Measurements from ENCODE around the gene KIF20B. TPM values are rescaled to one million over a fixed set of nuclear protein-coding genes. Genes with fewer than 3 reads are reported as not detected.
A peak's percentile ranks its signal among the peaks of the same experiment; 100 is the strongest.

KIF20B gene
- total RNA-seq, 4 donors from 2014 or later, result 4.2 to 13.4 (median 8.6) TPM

GRCh38 chr10:89664203-89664602, 37.2 kb upstream of the KIF20B start:
- no peak overlapping the region for H3K27ac ChIP-seq
- H3K4me3 ChIP-seq, result no peak overlapping the region
- DNase-seq, result no peak
- H3K4me1 ChIP-seq, result peaks cover 0 to 13% (median 0%) of the 10 kb centered on the region in 3 donors
- H3K27me3 ChIP-seq, result no peaks in the 10 kb centered on the region
- intact Hi-C loops (cut with DNase I), result no loop called here
- 58% methylated on average over 3 of the region's 3 CpGs for WGBS, 2 donors
- no peak for TF ChIP-seq POLR2A (IDR thresholded peaks at IDR 0.05)
- TF ChIP-seq, protein P1, sequence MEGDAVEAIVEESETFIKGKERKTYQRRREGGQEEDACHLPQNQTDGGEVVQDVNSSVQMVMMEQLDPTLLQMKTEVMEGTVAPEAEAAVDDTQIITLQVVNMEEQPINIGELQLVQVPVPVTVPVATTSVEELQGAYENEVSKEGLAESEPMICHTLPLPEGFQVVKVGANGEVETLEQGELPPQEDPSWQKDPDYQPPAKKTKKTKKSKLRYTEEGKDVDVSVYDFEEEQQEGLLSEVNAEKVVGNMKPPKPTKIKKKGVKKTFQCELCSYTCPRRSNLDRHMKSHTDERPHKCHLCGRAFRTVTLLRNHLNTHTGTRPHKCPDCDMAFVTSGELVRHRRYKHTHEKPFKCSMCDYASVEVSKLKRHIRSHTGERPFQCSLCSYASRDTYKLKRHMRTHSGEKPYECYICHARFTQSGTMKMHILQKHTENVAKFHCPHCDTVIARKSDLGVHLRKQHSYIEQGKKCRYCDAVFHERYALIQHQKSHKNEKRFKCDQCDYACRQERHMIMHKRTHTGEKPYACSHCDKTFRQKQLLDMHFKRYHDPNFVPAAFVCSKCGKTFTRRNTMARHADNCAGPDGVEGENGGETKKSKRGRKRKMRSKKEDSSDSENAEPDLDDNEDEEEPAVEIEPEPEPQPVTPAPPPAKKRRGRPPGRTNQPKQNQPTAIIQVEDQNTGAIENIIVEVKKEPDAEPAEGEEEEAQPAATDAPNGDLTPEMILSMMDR (IDR thresholded peaks at IDR 0.05), result no peak
- H3K9me3 ChIP-seq, result no peaks in the 10 kb centered on the region
- no peaks in the 10 kb centered on the region for H3K36me3 ChIP-seq

- no peak overlapping the region for H3K4me3 ChIP-seq
- intact Hi-C loops (cut with DNase I), result no loop called here
- no peaks in the 10 kb centered on the region for H3K36me3 ChIP-seq
- H3K27ac ChIP-seq, result no peak overlapping the region
- DNase-seq, result no peak
- H3K27me3 ChIP-seq, result no peaks in the 10 kb centered on the region
- TF ChIP-seq POLR2A (IDR thresholded peaks at IDR 0.05), result no peak
- TF ChIP-seq, protein P1 (IDR thresholded peaks at IDR 0.05), result peak in 1 of 6 experiments; percentile 31
- no peaks in the 10 kb centered on the region for H3K9me3 ChIP-seq
- 31 to 78% methylated on average over 2 of the region's 2 CpGs for WGBS, 2 donors
- H3K4me1 ChIP-seq, result peaks cover 0 to 13% (median 0%) of the 10 kb centered on the region in 3 donors
Observed at GRCh38 chr10:89665302-89665701, 36.1 kb upstream of the KIF20B start.

- TF ChIP-seq POLR2A (IDR thresholded peaks at IDR 0.05), result no peak
- TF ChIP-seq, protein P1 (IDR thresholded peaks at IDR 0.05), result no peak
- no peak overlapping the region for H3K4me3 ChIP-seq
- WGBS, 2 donors, result 95 to 100% methylated on average over 1 of the region's 1 CpG
- H3K9me3 ChIP-seq, result no peaks in the 10 kb centered on the region
- no peak overlapping the region for H3K27ac ChIP-seq
- H3K27me3 ChIP-seq, result no peaks in the 10 kb centered on the region
- DNase-seq, result no peak
- peaks cover 0 to 13% (median 0%) of the 10 kb centered on the region in 3 donors for H3K4me1 ChIP-seq
- no peaks in the 10 kb centered on the region for H3K36me3 ChIP-seq
- intact Hi-C loops (cut with DNase I), result no loop called here
Observed at GRCh38 chr10:89666138-89666537, 35.3 kb upstream of the KIF20B start.

DNA sequence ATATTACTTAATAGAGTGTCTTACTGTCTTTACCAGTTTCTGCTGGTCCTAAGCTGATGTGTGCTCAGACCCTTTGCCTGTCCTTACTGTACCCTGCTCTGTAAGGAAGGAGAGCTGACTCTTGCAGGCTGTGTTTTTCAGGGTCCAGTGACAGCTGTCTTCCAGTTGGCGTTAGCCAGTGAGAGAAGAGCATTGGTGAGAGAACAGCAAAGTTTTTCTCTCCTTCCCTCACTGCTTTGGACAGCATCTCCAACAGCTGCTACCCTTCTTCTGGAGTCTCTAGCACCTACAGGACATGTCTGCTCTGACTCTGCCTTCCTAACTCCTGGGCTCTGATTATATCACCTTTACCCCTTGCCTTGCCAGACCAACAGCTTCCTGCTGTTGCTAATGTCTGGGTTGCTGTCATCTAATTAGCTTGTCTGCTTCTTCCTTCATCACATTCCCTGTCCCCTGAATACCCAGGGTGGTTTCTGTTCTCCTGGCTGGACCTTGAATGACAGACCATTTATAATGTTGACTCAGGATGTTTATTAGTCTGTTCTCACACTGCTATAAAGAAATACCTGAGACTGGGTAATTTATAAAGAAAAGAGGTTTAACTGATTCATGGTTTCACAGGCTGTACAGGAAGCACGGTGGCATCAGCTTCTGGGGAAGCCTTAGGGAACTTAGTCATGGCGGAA, 32.9 kb upstream of the KIF20B start:
- Histone ChIP-seq H3K4me3 (no peak overlapping the region), H3K4me1 (peaks cover 0 to 13% (median 0%) of the 10 kb centered on the region in 3 donors), H3K9me3 (no peaks in the 10 kb centered on the region), H3K27me3 (no peaks in the 10 kb centered on the region), H3K36me3 (no peaks in the 10 kb centered on the region), H3K27ac (no peak overlapping the region)
- 70% methylated on average over 3 of the region's 3 CpGs for WGBS, 2 donors
- no peak for DNase-seq
- intact Hi-C loops (cut with DNase I), result no loop called here
- no peak for TF ChIP-seq POLR2A (IDR thresholded peaks at IDR 0.05)
- TF ChIP-seq, protein P1 (IDR thresholded peaks at IDR 0.05), result no peak

DNA sequence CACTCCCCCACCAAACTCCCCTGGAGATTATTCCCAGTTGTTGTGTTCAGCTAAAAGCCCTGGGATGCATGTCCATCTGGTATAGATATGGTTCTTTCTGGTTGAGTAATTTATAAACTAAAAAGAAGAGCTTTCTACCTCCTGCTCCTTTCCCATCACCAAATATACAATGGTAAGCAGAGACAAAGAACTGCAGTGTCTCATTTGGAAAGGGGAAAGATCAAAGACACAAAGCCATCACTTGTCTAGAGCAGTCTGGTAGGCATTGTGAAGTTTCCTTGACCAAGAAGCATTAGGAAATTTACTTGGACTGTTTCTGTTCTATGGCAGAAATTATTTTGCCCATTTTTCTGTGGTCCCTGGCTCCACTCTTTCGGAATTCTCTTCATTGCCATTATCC, 31.4 kb upstream of the KIF20B start:
- intact Hi-C loops (cut with DNase I), result no loop called here
- H3K9me3 ChIP-seq, result no peaks in the 10 kb centered on the region
- no peak overlapping the region for H3K4me3 ChIP-seq
- DNase-seq, result no peak
- no peaks in the 10 kb centered on the region for H3K27me3 ChIP-seq
- H3K4me1 ChIP-seq, result peaks cover 0 to 10% (median 0%) of the 10 kb centered on the region in 3 donors
- H3K27ac ChIP-seq, result no peak overlapping the region
- no peaks in the 10 kb centered on the region for H3K36me3 ChIP-seq
- 83 to 94% methylated on average over 1 of the region's 1 CpG for WGBS, 2 donors
- TF ChIP-seq, protein P1 (IDR thresholded peaks at IDR 0.05), result no peak
- TF ChIP-seq POLR2A (IDR thresholded peaks at IDR 0.05), result no peak
